Measurements from ENCODE around the gene BCAS1. TPM values are rescaled to one million over a fixed set of nuclear protein-coding genes. Genes with fewer than 3 reads are reported as not detected.

The BCAS1 gene
- total and polyA plus RNA-seq, 2 donors (not counting 3 experiments of a cell fraction or from before 2014, with no cell fraction given), result not detected

DNA sequence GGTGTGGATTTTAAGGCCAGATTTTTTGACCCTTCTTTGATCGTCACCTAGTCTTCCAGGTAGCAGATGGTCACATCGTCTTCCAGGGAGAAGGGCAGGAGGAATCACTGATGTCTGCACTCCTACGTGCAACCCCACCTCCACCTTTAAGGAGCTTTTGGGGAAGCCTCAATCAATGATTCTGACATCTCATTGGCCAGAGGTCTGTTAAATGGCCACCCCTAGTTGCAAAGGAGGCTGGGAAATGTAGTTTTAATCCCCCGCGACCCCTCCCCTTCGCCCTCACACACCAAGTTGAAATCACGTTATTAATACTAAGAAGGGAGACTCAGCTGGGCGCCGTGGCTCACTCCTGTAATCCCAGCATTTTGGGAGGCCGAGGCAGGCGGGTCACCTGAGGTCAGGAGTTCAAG is 151.4 kb downstream of the BCAS1 start:
- H3K79me2 ChIP-seq (ENCODE audit: control insufficient read depth, insufficient read depth, low read length), result no peaks in the 10 kb centered on the region
- intact Hi-C loops (cut with micrococcal nuclease) (no loop called here), dilution Hi-C loops (cut with MboI; ENCODE audit: extremely low pct_ligation_motif_present, low sequenced_read_pairs) (no loop called here)
- H3K9ac ChIP-seq (replicated peaks; ENCODE audit: extremely low read depth, insufficient read depth, low read length), result no peak overlapping the region
- CTCF ChIA-PET, result interaction anchor here (1.2 to 6.3 kb wide), 3 partner anchors 21 to 341 kb away, joined by 6 to 98 read pairs (median 87); no protein-coding TSS in a partner anchor
- POLR2A ChIA-PET, result no interaction called here
- FAIRE-seq (no peak), DNase-seq (ENCODE audit: low read depth, low spot score) (no peak)
- H3K27me3 ChIP-seq (ENCODE audit: control insufficient read depth in 2 of 2, insufficient read depth in 2 of 2, low read length in 2 of 2), result no peaks in the 10 kb centered on the region
- H3K4me1 ChIP-seq (ENCODE audit: control insufficient read depth, extremely low read depth, insufficient read depth, low read length), result peaks cover 30% of the 10 kb centered on the region
- no peak overlapping the region for H2AFZ ChIP-seq (ENCODE audit: low read depth, low read length)
- TF ChIP-seq MYC (IDR thresholded peaks at IDR 0.05; ENCODE audit: low read depth, low read length) (no peak), JUN (IDR thresholded peaks at IDR 0.05; ENCODE audit: borderline replicate concordance, insufficient read depth, insufficient read length, low read depth) (no peak), EZH2 (IDR thresholded peaks at IDR 0.05; ENCODE audit: borderline replicate concordance, low read depth, low read length, severe bottlenecking) (no peak), FOS (IDR thresholded peaks at IDR 0.05; ENCODE audit: borderline replicate concordance, insufficient read depth, low read length) (no peak), POLR2AphosphoS5 (IDR thresholded peaks at IDR 0.05; ENCODE audit: insufficient read depth, low read depth, low read length) (no peak)
- TF ChIP-seq, protein P1, sequence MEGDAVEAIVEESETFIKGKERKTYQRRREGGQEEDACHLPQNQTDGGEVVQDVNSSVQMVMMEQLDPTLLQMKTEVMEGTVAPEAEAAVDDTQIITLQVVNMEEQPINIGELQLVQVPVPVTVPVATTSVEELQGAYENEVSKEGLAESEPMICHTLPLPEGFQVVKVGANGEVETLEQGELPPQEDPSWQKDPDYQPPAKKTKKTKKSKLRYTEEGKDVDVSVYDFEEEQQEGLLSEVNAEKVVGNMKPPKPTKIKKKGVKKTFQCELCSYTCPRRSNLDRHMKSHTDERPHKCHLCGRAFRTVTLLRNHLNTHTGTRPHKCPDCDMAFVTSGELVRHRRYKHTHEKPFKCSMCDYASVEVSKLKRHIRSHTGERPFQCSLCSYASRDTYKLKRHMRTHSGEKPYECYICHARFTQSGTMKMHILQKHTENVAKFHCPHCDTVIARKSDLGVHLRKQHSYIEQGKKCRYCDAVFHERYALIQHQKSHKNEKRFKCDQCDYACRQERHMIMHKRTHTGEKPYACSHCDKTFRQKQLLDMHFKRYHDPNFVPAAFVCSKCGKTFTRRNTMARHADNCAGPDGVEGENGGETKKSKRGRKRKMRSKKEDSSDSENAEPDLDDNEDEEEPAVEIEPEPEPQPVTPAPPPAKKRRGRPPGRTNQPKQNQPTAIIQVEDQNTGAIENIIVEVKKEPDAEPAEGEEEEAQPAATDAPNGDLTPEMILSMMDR (IDR thresholded peaks at IDR 0.05; ENCODE audit: extremely low read depth in 1 of 2, insufficient read depth in 1 of 2, low read depth in 1 of 2, low read length in 2 of 2), result no peak
- TF ChIP-seq, protein P2, sequence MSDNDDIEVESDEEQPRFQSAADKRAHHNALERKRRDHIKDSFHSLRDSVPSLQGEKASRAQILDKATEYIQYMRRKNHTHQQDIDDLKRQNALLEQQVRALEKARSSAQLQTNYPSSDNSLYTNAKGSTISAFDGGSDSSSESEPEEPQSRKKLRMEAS (IDR thresholded peaks at IDR 0.05; ENCODE audit: insufficient read depth, insufficient read length), result no peak
- no peak overlapping the region for H3K27ac ChIP-seq (ENCODE audit: insufficient read depth, low read depth, low read length)
- no peaks in the 10 kb centered on the region for H4K20me1 ChIP-seq (replicated peaks; ENCODE audit: control insufficient read depth, extremely low read depth, insufficient read depth, low read length)
- no peaks in the 10 kb centered on the region for H3K9me1 ChIP-seq (replicated peaks; ENCODE audit: control insufficient read depth, extremely low read depth, insufficient read depth, low read length)
- H3K4me3 ChIP-seq (replicated peaks in 1 of 3; ENCODE audit: insufficient read depth in 1 of 3, low read depth in 1 of 3, low read length in 3 of 3), result no peak overlapping the region
- no peak overlapping the region for H3K4me2 ChIP-seq (ENCODE audit: insufficient read depth, low read length)
- no TSS peak for BruUV-seq (replicated peaks)
- H3K9me3 ChIP-seq (replicated peaks; ENCODE audit: control insufficient read depth, insufficient read depth, low read length), result no peaks in the 10 kb centered on the region
- no peaks in the 10 kb centered on the region for H3K36me3 ChIP-seq (ENCODE audit: control insufficient read depth in 2 of 2, extremely low read depth in 1 of 2, insufficient read depth in 2 of 2, low read length in 2 of 2)
